Dedifferentiated amniotic fluid mesenchymal stem cell (primary cell): ENCODE measurements around the gene SMPD1.

Source experiments
- DNase-seq: peaks from one replicate; pipeline ENCODE4 v3.0.0-alpha.2; 2016; ENCODE audit errors: extremely low spot score

SMPD1 gene

DNA sequence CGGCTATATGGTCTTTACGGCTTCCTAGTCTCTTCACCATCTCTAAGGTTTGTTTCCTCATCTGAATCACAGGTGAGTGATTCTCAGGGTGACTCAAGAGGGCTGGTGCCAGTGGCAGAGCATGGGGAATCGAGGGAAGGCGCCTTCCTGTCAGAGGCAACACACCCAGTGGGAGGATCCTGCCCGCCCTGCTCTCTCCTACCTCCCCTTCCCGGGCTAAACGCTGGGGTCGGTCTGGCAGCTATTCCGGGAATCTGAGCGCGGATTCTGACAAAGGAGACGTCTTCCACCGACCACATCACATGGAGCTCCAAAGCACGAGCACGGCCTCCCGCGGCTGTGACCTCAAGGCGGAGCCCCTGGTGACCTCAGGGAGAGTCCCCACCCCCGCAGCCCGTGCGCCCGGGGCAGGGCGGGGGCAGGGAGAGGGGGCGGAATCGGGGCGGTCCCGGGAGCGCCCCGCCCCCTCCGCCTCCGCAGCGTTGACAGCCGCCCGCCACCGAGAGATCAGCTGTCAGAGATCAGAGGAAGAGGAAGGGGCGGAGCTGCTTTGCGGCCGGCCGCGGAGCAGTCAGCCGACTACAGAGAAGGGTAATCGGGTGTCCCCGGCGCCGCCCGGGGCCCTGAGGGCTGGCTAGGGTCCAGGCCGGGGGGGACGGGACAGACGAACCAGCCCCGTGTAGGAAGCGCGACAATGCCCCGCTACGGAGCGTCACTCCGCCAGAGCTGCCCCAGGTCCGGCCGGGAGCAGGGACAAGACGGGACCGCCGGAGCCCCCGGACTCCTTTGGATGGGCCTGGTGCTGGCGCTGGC is at the start of gene SMPD1:
Gene SMPD1 (plus strand): TSS at position 570 of the 813 bp plus-strand sequence. CDS start 125 bp downstream, at position 695.
- peak; percentile 69 for DNase-seq

DNA sequence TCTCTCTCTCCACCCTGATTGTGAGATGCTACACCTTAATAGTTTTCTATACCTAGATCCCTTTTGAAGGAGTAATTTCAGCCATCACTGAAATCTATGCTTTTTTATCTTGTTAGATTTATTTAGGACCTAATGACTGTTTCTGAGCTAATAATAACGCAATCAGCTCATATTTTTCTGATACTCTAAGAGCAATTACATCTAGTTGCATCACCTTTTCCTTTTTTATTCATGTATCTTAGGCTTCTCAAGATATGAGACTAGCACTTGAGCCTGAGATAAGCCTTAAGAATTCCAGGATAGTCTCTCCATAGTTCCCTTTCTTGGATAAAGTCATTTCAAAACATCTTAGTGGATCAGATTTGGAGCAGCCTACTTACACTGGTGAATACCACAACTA is 44.9 kb upstream of the SMPD1 start:
- no peak for DNase-seq

GRCh38 chr11:6350043-6350442 is 40.2 kb upstream of the SMPD1 start:
- DNase-seq, result no peak

GRCh38 chr11:6350486-6350885 is 39.8 kb upstream of the SMPD1 start:
- no peak for DNase-seq

DNA sequence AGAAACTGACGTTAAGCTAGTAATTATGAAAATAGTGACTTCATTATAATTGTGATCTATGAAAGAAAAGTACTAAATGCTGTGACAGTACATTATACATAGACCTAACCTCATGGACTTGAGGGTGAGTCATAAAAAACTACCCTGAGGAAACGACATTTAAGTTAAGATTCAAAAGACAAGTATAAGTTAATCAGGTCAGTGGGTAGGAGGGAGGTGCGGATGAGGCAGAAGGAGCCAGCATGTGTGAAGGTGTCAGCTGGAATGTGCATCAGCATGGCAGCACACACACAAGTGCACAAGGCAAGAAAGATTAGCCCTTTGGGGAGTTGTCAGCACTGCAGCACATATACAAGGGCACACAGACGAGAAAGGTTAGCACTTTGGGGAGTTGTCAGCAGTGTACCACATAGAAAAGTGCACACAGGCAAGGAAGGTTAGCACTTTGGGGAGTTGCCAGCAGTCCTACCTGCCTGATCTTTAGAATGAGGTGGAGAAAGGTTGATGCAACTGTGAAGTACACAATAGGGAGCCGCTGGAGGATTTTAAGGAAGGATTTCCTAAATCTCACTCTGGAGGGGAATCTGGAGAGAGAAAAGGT is 38.4 kb upstream of the SMPD1 start:
- DNase-seq, result no peak

GRCh38 chr11:6353367-6353987 is 36.8 kb upstream of the SMPD1 start:
- DNase-seq, result peak; percentile 23

- DNase-seq, result no peak
Measured at GRCh38 chr11:6354651-6355485, 35.4 kb upstream of the SMPD1 start.

DNA sequence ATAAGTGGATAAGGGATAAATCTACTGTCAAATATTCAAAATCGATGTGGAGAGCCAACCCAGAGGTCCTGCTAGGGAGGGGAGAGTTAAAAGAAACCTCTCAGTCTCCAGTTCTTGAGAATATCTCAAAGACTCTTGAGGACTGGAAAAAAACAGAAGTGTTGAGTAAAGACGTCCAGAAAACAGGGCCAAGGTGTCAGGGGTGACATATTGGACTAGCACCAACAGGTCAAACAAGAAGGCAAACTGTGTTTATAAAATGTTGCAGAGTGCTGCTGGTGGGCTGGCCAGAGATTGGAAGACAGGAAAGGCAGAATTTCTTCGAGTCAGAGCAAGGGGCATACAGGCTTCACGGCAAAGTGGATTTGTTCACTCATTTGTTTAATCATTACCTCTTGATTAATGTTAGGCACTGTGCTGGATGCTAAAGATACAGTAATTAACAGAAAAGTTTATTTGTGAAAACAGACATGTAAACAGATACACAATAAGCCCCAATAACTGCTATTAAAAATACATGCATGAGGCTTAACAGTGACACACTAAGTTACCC is 33.7 kb upstream of the SMPD1 start:
- no peak for DNase-seq

DNA sequence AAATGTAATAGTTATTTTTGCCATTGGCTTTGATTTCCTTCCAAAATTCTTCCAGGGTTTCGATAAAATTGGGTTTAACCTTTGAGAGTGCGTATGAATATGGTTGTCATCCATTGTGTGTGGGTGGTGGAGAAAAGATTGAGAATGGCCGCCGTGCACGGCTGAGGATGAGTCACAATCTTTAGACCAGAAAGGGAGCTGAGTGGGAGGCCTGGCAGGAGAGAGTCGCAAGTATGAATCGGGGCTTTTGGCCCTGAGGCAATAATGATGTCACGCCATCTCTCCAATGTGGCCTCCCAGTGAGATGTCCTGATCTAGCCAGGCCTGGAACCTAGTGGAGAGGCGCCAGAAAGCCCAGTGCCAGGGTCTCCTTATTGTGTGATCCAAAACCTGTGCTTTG is 33.1 kb upstream of the SMPD1 start:
- peak; percentile 90 for DNase-seq

DNA sequence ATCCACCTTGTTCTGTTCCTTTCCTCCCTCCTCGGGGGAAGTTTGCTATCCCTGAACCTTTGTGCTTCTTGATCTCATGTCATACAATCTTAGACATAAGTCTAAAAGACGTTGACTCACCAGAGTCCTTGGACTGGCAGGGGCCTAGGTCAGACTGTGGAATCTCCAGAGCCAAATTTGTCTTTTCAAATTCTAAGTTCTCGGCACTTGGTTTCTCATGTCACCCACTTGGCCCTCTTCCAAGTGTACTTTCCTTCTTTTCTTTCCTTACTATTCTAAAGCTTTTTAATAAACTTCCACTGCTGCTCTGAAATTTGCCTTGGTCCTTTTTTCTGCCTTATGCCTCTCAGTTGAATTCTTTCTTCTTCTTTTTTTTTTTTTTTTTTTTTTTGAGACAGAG is 30.1 kb upstream of the SMPD1 start:
- no peak for DNase-seq

DNA sequence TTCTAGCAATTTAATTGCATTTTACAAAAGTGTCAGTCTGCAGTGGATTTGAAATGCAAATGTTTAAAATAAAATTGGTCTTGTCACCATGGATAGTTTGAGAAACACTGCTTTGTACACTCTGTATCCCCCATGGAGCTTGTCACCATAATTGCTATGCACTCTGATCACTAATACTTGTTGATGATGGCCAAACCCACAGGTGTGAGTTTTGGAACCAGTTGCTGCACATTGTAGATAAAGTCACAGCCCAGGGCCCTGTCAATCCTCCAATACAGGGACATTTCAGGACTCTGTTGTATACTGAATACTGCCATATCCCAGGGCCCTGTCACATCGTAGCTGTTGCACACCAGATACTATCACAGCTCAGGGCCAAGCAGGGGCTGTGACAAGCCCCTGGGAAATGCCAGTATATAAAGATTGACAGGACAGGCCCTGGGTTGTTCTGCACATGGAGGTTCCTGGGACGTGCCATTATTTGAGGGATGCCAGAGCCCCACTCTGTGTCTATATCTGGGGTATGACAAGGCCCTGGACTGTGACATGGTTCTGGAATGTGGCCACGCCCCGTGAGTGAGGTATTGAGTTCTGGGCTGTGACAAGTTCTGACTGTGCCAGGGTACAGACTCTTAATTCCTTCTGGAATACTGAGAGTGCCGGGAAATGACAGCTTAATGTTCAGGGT is 27.9 kb upstream of the SMPD1 start:
- no peak for DNase-seq

GRCh38 chr11:6362873-6363678 is 27.2 kb upstream of the SMPD1 start:
- peak; percentile 79 for DNase-seq

DNA sequence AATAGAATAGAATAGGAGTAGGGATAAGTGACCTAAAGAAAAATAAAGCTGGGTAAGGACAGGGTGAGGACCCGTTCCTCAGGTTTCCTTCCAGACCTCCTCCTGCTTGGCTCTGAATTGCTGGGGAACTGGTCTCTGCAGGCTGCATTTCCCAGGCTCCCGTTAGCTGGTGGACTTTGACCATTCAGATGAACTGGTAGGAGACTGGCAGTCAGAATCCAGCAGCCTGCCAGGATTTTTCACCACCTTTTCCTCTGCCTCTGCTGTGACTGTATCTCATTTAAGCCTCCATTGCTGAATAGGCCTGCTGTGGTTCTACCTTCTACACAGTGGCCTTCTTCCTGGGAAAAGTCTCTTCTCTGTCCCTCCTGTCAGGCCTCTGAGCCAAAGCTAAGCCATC is 24.6 kb upstream of the SMPD1 start:
- no peak for DNase-seq

DNA sequence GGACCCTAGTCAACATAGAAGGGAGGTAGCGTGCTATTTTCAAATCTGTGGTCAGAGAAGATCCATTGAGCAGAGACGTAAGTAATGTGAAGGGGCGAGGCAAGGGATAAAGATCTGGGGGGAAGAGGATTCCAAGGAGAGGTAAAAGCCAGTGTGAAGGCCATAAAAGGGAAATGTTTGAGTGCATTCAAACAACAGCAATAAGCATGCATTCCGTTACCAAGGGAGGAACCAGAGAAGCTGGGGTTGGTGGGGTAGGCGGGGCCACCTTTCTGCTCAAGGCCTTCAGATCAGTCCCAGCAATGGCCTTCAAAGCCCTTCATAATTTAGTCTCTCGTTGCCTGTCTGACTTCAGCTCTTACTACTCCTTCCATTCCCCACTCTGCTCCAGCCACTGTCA is 18.4 kb upstream of the SMPD1 start:
- no peak for DNase-seq

DNA sequence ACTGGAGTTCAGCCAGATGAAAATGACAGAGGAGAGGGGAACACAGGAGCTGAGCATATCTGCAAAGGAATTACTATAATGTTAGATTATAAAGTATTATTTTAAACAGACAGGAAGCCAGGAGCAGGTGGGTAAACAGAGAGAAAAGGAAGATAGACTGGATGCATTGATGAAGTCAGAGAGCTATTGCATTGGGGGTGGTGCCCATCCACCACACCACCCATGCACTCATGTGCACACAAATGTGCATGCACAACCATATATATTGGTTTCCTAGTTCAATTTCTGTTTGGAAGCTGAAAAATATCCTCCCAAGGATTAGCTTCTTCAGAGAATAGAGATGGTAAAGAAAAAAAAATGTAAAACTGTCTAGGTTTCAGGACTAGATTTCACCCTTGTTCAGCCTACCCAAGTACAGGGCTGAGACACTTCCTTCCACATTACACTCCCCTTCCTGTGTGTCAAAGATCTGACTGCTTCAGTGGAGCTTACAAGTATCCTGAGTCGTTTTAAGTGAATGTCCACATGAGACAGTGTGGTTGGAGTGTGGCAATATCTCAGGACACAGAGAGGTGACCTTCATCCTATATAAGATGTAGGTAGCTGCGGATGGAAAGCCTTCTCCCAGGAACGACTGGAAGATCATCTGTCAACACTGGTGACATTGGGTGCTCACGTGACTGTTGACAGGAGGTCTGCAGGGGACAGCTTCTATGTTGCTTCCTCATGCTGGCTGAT is 12.2 kb upstream of the SMPD1 start:
- no peak for DNase-seq

- DNase-seq, result no peak
Measured at GRCh38 chr11:6378640-6378989, 11.7 kb upstream of the SMPD1 start.

DNA sequence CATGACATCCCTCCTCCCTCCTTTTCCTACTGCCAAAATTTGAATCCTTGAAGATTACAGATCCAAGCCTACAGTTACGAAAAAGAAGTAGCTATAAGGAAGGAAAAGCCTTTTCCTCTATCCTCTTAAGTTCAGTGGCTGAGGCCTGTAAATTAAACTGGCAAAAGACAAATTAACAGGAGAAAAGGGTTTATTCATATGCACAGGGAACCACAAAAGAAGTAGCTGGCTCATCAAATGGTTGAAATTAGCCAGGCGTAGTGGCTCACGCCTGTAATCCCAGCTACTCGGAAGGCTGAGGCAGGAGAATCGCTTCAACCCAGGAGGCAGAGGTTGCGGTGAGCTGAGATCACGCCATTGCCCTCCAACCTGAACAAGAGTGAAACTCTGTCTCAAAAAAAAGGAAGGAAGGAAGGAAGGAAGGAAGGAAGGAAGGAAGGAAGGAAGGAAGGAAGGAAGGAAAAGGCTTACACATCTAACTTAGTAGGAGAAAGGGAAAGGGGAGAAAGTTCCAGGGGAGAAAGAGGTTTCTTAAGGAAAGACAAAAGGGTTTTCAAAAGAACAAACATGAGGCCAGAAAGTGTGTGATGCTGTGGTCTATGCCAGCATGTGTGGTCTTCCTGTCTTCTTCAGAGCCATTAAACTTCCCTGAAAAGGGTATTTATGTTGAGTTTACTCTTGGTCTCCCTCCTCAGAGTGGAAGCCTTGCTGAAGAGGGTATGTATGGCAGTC is 5.1 kb upstream of the SMPD1 start:
- no peak for DNase-seq

- no peak for DNase-seq
Measured at GRCh38 chr11:6387811-6388599, 2.3 kb upstream of the SMPD1 start.
